Keratinocyte (primary cell): ENCODE measurements around the gene KLK3. TPM values are rescaled to one million over a fixed set of nuclear protein-coding genes. Genes with fewer than 3 reads are reported as not detected.

Experiments used
- DNase-seq: peaks from one replicate; pipeline ENCODE4 v3.0.0-alpha.2; 2011; ENCODE audit warnings: low read depth, missing footprints, low spot score
- FAIRE-seq: peaks from 2 replicates; lab custom pipeline; 2011; peaks lifted over from hg19 to GRCh38; lab: Jason Lieb, UNC
- H2AFZ ChIP-seq: 2 replicates; pipeline ENCODE4 v1.6.0; 2012; ENCODE audit warnings: low read length, control low read depth, inconsistent platforms; ENCODE audit not compliant: control insufficient read depth
- H3K27ac ChIP-seq: 2 replicates; pipeline ENCODE4 v1.5.1; 2011; ENCODE audit warnings: low read length; ENCODE audit not compliant: control insufficient read depth, insufficient read depth
- H3K27me3 ChIP-seq: 3 replicates; pipeline ENCODE4 v1.6.0; 2011; ENCODE audit warnings: low read length; ENCODE audit not compliant: control insufficient read depth, insufficient read depth; ENCODE audit errors: extremely low read depth
- H3K36me3 ChIP-seq, 2 experiments: 2 replicates in 1 of 2; 3 replicates in 1 of 2; pipeline ENCODE4 v1.5.1; 2011; ENCODE audit warnings: low read length in 2 of 2, mild to moderate bottlenecking in 1 of 2; ENCODE audit not compliant: control insufficient read depth in 2 of 2, insufficient read depth in 2 of 2; ENCODE audit errors: extremely low read depth in 1 of 2
- H3K4me1 ChIP-seq: 3 replicates; pipeline ENCODE4 v1.5.1; 2011; ENCODE audit warnings: low read length; ENCODE audit not compliant: control insufficient read depth, insufficient read depth; ENCODE audit errors: extremely low read depth
- H3K4me2 ChIP-seq: 3 replicates; pipeline ENCODE4 v1.6.0; 2011; ENCODE audit warnings: low read depth, low read length; ENCODE audit not compliant: control insufficient read depth, insufficient read depth; ENCODE audit errors: extremely low read depth
- H3K4me3 ChIP-seq, 3 experiments: fragments of 200-600 bp in 1 of 3; sonication (generic) in 1 of 3; 2 replicates in 2 of 3; 3 replicates in 1 of 3; pipeline ENCODE4 v1.5.1; 2011 to 2016; ENCODE audit warnings: low read length in 3 of 3, mild to moderate bottlenecking in 3 of 3, control low read depth in 2 of 3, inconsistent platforms in 1 of 3, low read depth in 1 of 3, mixed read lengths in 1 of 3, mixed run types in 1 of 3, moderate library complexity in 1 of 3; ENCODE audit not compliant: control insufficient read depth in 2 of 3, insufficient read depth in 2 of 3; ENCODE audit errors: extremely low read depth in 1 of 3
- H3K79me2 ChIP-seq: 2 replicates; pipeline ENCODE4 v1.6.0; 2012; ENCODE audit warnings: low read length; ENCODE audit not compliant: control insufficient read depth, insufficient read depth
- H3K9ac ChIP-seq: 3 replicates; pipeline ENCODE4 v1.6.0; 2011; ENCODE audit warnings: low read length; ENCODE audit not compliant: control insufficient read depth, insufficient read depth; ENCODE audit errors: extremely low read depth
- H3K9me1 ChIP-seq: 3 replicates; pipeline ENCODE4 v1.6.0; 2011; ENCODE audit warnings: low read length; ENCODE audit not compliant: control insufficient read depth, insufficient read depth; ENCODE audit errors: extremely low read depth
- H3K9me3 ChIP-seq: 2 replicates; pipeline ENCODE4 v1.5.1; 2012; ENCODE audit warnings: low read depth, low read length; ENCODE audit not compliant: control insufficient read depth
- H4K20me1 ChIP-seq: 3 replicates; pipeline ENCODE4 v1.6.0; 2011; ENCODE audit warnings: low read length; ENCODE audit not compliant: control insufficient read depth, insufficient read depth; ENCODE audit errors: extremely low read depth
- CTCF ChIP-seq, 3 experiments: IDR thresholded peaks in 1 of 3; conservative IDR thresholded peaks in 1 of 3; optimal IDR thresholded peaks in 1 of 3; 2 replicates in 2 of 3; 3 replicates in 1 of 3; pipeline versions ENCODE3 to v1.5.1; 2011; ENCODE audit warnings: low read length in 3 of 3, mild to moderate bottlenecking in 3 of 3, moderate library complexity in 2 of 3, control low read depth in 1 of 3, inconsistent platforms in 1 of 3; ENCODE audit not compliant: insufficient read depth in 2 of 3; ENCODE audit errors: extremely low read depth in 1 of 3
- EZH2 ChIP-seq: IDR thresholded peaks from one replicate; pipeline ENCODE4 v1.6.1; 2012; ENCODE audit warnings: inconsistent platforms, mild to moderate bottlenecking, low read length, moderate library complexity
- dilution Hi-C: fragments of 300-500 bp; cut with MboI; formaldehyde crosslinking; loops from one replicate; pipeline ENCODE4 v1.7.0; 2020; ENCODE audit warnings: low sequenced_read_pairs; ENCODE audit not compliant: extremely low pct_ligation_motif_present
- polyA plus RNA-seq, 5 experiments: library from polyadenylated mRNA; depleted of rRNA in 3 of 5; stranded (reverse) in 3 of 5; stranded (forward) in 1 of 5; unstranded in 1 of 5; fragments of >200 nt; gene quantifications; 1 replicate in 1 of 5; 2 replicates in 3 of 5; 3 replicates in 1 of 5; pipeline versions ENCODE4 v1.2.1 to v1.2.3, GENCODE V29; 2011 to 2012; ENCODE audit warnings: missing spikeins in 2 of 5, low read depth in 1 of 5, low replicate concordance in 1 of 5

Gene KLK3
- polyA plus RNA-seq, 1 donor (not counting 4 experiments of a cell fraction or from before 2014, with no cell fraction given) = not detected

- H3K9ac ChIP-seq = no peak overlapping the region
- no peak for TF ChIP-seq EZH2
- TF ChIP-seq CTCF (optimal IDR thresholded peaks at IDR 0.05 in 1 of 3, IDR thresholded peaks at IDR 0.05 in 1 of 3, conservative IDR thresholded peaks at IDR 0.05 in 1 of 3; ENCODE audit: extremely low read depth in 1 of 3, insufficient read depth in 2 of 3, low read length in 3 of 3) = no peak
- FAIRE-seq = no peak
Observed at GRCh38 chr19:50836543-50837195, 18.0 kb upstream of the KLK3 start.

GRCh38 chr19:50837300-50837699 is 17.4 kb upstream of the KLK3 start:
- H3K9me3 ChIP-seq = no peaks in the 10 kb centered on the region
- H4K20me1 ChIP-seq = no peaks in the 10 kb centered on the region
- no peaks in the 10 kb centered on the region for H3K79me2 ChIP-seq
- TF ChIP-seq CTCF (optimal IDR thresholded peaks at IDR 0.05 in 1 of 3, IDR thresholded peaks at IDR 0.05 in 1 of 3, conservative IDR thresholded peaks at IDR 0.05 in 1 of 3; ENCODE audit: extremely low read depth in 1 of 3, insufficient read depth in 2 of 3, low read length in 3 of 3) (no peak), EZH2 (no peak)
- H3K27ac ChIP-seq = no peak overlapping the region
- dilution Hi-C loops = no loop called here
- H3K4me2 ChIP-seq = no peak overlapping the region
- H2AFZ ChIP-seq = no peak overlapping the region
- H3K9me1 ChIP-seq = no peaks in the 10 kb centered on the region
- no peak overlapping the region for H3K9ac ChIP-seq
- H3K27me3 ChIP-seq = peaks cover 8% of the 10 kb centered on the region
- FAIRE-seq (no peak), DNase-seq (peak; percentile 52)
- no peaks in the 10 kb centered on the region for H3K36me3 ChIP-seq
- H3K4me3 ChIP-seq = no peak overlapping the region
- H3K4me1 ChIP-seq = peaks cover 20% of the 10 kb centered on the region

More at GRCh38 chr19:50836543-50837195, 18.0 kb upstream of the KLK3 start:
- Histone ChIP-seq H2AFZ (peak overlapping the region; percentile 96), H3K36me3 (no peaks in the 10 kb centered on the region), H3K4me3 (peak overlapping the region in 1 of 3 experiments; percentile 80), H3K27ac (no peak overlapping the region), H3K9me1 (no peaks in the 10 kb centered on the region), H3K4me1 (peaks cover 20% of the 10 kb centered on the region), H3K9me3 (no peaks in the 10 kb centered on the region), H3K4me2 (peak overlapping the region; percentile 97), H3K27me3 (peaks cover 8% of the 10 kb centered on the region), H3K79me2 (no peaks in the 10 kb centered on the region), H4K20me1 (no peaks in the 10 kb centered on the region)
- dilution Hi-C loops = no loop called here
- no peak for DNase-seq
